K562 (cell line): ENCODE measurements around the gene ERAL1. TPM values are rescaled to one million over a fixed set of nuclear protein-coding genes. Genes with fewer than 3 reads are reported as not detected.

Experiments used
- ATF1 ChIP-seq, 2 experiments: fragments of 450-650 bp in 1 of 2; IDR thresholded peaks; 2 replicates each; pipeline ENCODE4 v1.6.1; 2016; ENCODE audit warnings: missing compliant biosample characterization in 1 of 2, missing genetic modification characterization in 1 of 2
- FOXK1 ChIP-seq: sonication (generic); formaldehyde crosslinking; IDR thresholded peaks from 2 replicates; pipeline ENCODE4 v1.8.0; 2022; ENCODE audit warnings: missing genetic modification reagents, mild to moderate bottlenecking, borderline replicate concordance
- HEY1 ChIP-seq: fragments of 250-450 bp; sonication (Bioruptor Pico); IDR thresholded peaks from 2 replicates; pipeline ENCODE4 v1.5.0; 2020; ENCODE audit warnings: mild to moderate bottlenecking, moderate library complexity, borderline replicate concordance
- HLTF ChIP-seq: fragments of 450-650 bp; IDR thresholded peaks from 2 replicates; pipeline ENCODE4 v1.6.1; 2016
- MCM2 ChIP-seq: fragments of 450-650 bp; IDR thresholded peaks from 2 replicates; pipeline ENCODE4 v1.6.1; 2017; ENCODE audit warnings: low read depth, mild to moderate bottlenecking
- NBN ChIP-seq: fragments of 450-650 bp; IDR thresholded peaks from 2 replicates; pipeline ENCODE4 v1.6.1; 2016; ENCODE audit warnings: low read depth, mild to moderate bottlenecking
- NELFE ChIP-seq: IDR thresholded peaks from 2 replicates; pipeline ENCODE4 v1.6.1; 2011; ENCODE audit warnings: mild to moderate bottlenecking; ENCODE audit not compliant: insufficient read depth, insufficient read length
- NR2C1 ChIP-seq, 2 experiments: fragments of 450-650 bp; IDR thresholded peaks; 2 replicates each; pipeline ENCODE4 v1.6.1; 2017; ENCODE audit warnings: mild to moderate bottlenecking in 2 of 2, antibody characterized with exemption in 1 of 2, inconsistent platforms in 1 of 2, missing compliant biosample characterization in 1 of 2, missing genetic modification characterization in 1 of 2
- SMARCE1 ChIP-seq: fragments of 450-650 bp; IDR thresholded peaks from 2 replicates; pipeline ENCODE4 v1.7.1; 2016; ENCODE audit warnings: mild to moderate bottlenecking
- TAF1 ChIP-seq: IDR thresholded peaks from 2 replicates; pipeline ENCODE4 v1.6.1; 2011; ENCODE audit warnings: mild to moderate bottlenecking, low read length, moderate library complexity; ENCODE audit not compliant: insufficient read depth, control insufficient read depth, severe bottlenecking; ENCODE audit errors: extremely low read depth
- U2AF1 ChIP-seq: fragments of 200-400 bp; formaldehyde crosslinking; optimal IDR thresholded peaks from 2 replicates; pipeline ENCODE3; 2017; ENCODE audit warnings: mild to moderate bottlenecking, low read depth, low read length, moderate library complexity
- XRCC4 ChIP-seq: IDR thresholded peaks from one replicate; pipeline ENCODE4 v1.6.1; 2011; ENCODE audit not compliant: insufficient read depth, insufficient read length; ENCODE audit errors: extremely low read depth
- ZBTB8A ChIP-seq: fragments of 450-650 bp; IDR thresholded peaks from 2 replicates; pipeline ENCODE4 v1.6.1; 2018; ENCODE audit warnings: mild to moderate bottlenecking, moderate library complexity; ENCODE audit not compliant: partially characterized antibody
- ZFP36 ChIP-seq: fragments of 150-350 bp; IDR thresholded peaks from 2 replicates; pipeline ENCODE4 v1.6.1; 2018; ENCODE audit warnings: low read length, low read depth; ENCODE audit not compliant: partially characterized antibody
- polyA plus RNA-seq, 8 experiments: library from polyadenylated mRNA; depleted of rRNA in 4 of 8; stranded (reverse) in 5 of 8; unstranded in 3 of 8; fragments of >200 nt; fragmentation: Nextera tagmentation in 2 of 8; fragmentation: Illumina TruSeq in 1 of 8; extraction: Ambion mirVana in 2 of 8; extraction: Trizol in 1 of 8; gene quantifications; 2 replicates each; pipeline versions ENCODE4 v1.2.1 to v1.2.3, GENCODE V29; 2011 to 2014; ENCODE audit warnings: inconsistent platforms in 1 of 8, missing spikeins in 1 of 8
- total RNA-seq, 7 experiments: library from RNA; depleted of rRNA in 6 of 7; stranded (reverse); fragments of >200 nt in 6 of 7; fragmentation: Illumina TruSeq in 2 of 7; extraction: Trizol in 2 of 7; gene quantifications; 2 replicates each; pipeline versions ENCODE4 v1.2.1 to v1.2.3, GENCODE V29; 2011 to 2021; ENCODE audit warnings: low replicate concordance in 1 of 7
- TF ChIP-seq, protein P1 (sequence below): fragments of 450-650 bp; IDR thresholded peaks from 2 replicates; pipeline ENCODE4 v1.7.0; 2016; ENCODE audit warnings: borderline replicate concordance

The ERAL1 gene
- total and polyA plus RNA-seq, 9 of the 15 experiments (the other 6 are each of a cell fraction or from before 2014, with no cell fraction given): 37.5 to 351 (median 106) TPM

DNA sequence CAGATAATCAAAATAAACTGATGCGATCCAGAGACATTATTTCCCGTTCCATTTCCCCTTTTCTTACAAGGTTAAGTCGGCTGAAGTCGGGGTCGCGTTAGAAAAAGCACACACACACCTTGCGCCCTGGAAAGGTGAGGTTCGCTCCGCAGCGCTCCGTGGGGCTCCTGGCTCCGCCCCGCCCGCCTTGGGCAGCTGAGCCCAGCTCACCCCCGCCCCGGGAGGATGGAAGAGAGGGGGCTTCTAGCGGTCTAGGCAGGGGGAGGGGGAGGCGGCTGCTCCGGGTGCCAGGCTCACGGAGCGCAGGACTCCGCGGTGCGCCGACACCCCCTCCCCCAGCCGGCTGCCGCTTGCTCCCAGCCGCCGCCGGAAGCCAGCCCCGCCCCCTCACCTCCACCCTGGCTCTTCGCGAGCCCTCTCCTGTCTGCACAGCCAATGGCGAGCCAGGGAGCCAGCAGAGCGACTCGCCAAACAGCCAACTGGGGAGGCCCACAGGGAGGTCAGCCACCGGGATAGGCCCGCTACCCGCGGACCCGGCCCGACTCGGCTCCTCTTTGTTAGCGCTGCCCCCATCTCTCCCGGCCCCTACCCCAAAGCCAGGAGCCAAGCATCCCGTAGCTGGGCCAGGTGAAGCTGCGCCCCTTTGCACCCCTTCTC lies 42.6 kb upstream of the ERAL1 start (continued):
- TF ChIP-seq NBN: peak; percentile 34; the same call in 1 of the 2 replicates
- TF ChIP-seq HLTF: peak; percentile 73; the same call in 1 of the 2 replicates
- no peak for TF ChIP-seq XRCC4
- 0 out of 2 replicates have a peak, but pooled peaks have one; percentile 5 for TF ChIP-seq SMARCE1
- no peak for TF ChIP-seq MCM2
- no peak for TF ChIP-seq ATF1 (CRISPR knock-in tag; IDR thresholded peaks at IDR 0.05)
- peak; percentile 83 for TF ChIP-seq ATF1 (tag; IDR thresholded peaks at IDR 0.05)
- TF ChIP-seq FOXK1 (CRISPR knock-in tag): no peak
- no peak for TF ChIP-seq ZBTB8A
- TF ChIP-seq ZFP36: no peak
- TF ChIP-seq, protein P1, sequence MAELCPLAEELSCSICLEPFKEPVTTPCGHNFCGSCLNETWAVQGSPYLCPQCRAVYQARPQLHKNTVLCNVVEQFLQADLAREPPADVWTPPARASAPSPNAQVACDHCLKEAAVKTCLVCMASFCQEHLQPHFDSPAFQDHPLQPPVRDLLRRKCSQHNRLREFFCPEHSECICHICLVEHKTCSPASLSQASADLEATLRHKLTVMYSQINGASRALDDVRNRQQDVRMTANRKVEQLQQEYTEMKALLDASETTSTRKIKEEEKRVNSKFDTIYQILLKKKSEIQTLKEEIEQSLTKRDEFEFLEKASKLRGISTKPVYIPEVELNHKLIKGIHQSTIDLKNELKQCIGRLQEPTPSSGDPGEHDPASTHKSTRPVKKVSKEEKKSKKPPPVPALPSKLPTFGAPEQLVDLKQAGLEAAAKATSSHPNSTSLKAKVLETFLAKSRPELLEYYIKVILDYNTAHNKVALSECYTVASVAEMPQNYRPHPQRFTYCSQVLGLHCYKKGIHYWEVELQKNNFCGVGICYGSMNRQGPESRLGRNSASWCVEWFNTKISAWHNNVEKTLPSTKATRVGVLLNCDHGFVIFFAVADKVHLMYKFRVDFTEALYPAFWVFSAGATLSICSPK: no peak
- no peak for TF ChIP-seq U2AF1
- TF ChIP-seq NR2C1 (IDR thresholded peaks at IDR 0.05): peak; percentile 52; the same call in 1 of the 2 replicates
- TF ChIP-seq NR2C1 (tag; IDR thresholded peaks at IDR 0.05): peak; percentile 26; the same call in 1 of the 2 replicates
- TF ChIP-seq HEY1: no peak
- TF ChIP-seq TAF1: peak; percentile 51
- TF ChIP-seq NELFE: no peak
